Measurements from ENCODE around the gene KNOP1.

Gene KNOP1

GRCh38 chr16:19743816-19744159, 25.8 kb upstream of the KNOP1 start:
- ATAC-seq: no peak
- TF ChIP-seq RARB (CRISPR knock-in tag; IDR thresholded peaks at IDR 0.05) (no peak), PATZ1 (CRISPR knock-in tag; IDR thresholded peaks at IDR 0.05; ENCODE audit: borderline replicate concordance) (no peak), TCF4 (CRISPR knock-in tag; IDR thresholded peaks at IDR 0.05; ENCODE audit: borderline replicate concordance) (no peak), CSDC2 (CRISPR knock-in tag; IDR thresholded peaks at IDR 0.05) (no peak), ZC3H10 (CRISPR knock-in tag; IDR thresholded peaks at IDR 0.05) (no peak), ESRRG (CRISPR knock-in tag; IDR thresholded peaks at IDR 0.05) (no peak), ISL1 (CRISPR knock-in tag; IDR thresholded peaks at IDR 0.05) (no peak), TOX (CRISPR knock-in tag; IDR thresholded peaks at IDR 0.05; ENCODE audit: borderline replicate concordance) (no peak), ZNF8 (CRISPR knock-in tag; IDR thresholded peaks at IDR 0.05) (no peak), CSRNP3 (CRISPR knock-in tag; IDR thresholded peaks at IDR 0.05) (no peak)

GRCh38 chr16:19741354-19741753, 23.3 kb upstream of the KNOP1 start:
- TF ChIP-seq ESRRG (CRISPR knock-in tag; IDR thresholded peaks at IDR 0.05): no peak
- no peak for TF ChIP-seq RARB (CRISPR knock-in tag; IDR thresholded peaks at IDR 0.05)
- no peak for TF ChIP-seq PPARA (CRISPR knock-in tag; IDR thresholded peaks at IDR 0.05; ENCODE audit: borderline replicate concordance)
- peak; percentile 86; the same call in 1 of the 2 replicates for TF ChIP-seq TSHZ2 (CRISPR knock-in tag; IDR thresholded peaks at IDR 0.05)
- TF ChIP-seq ZFP3 (CRISPR knock-in tag; IDR thresholded peaks at IDR 0.05): no peak
- no peak for TF ChIP-seq BACH2 (CRISPR knock-in tag; IDR thresholded peaks at IDR 0.05; ENCODE audit: borderline replicate concordance)
- no peak for TF ChIP-seq PATZ1 (CRISPR knock-in tag; IDR thresholded peaks at IDR 0.05; ENCODE audit: borderline replicate concordance)
- TF ChIP-seq TCF4 (CRISPR knock-in tag; IDR thresholded peaks at IDR 0.05; ENCODE audit: borderline replicate concordance): 0 out of 2 replicates have a peak, but pooled peaks have one; percentile 38
- no peak for TF ChIP-seq CSRNP3 (CRISPR knock-in tag; IDR thresholded peaks at IDR 0.05)
- TF ChIP-seq ISL1 (CRISPR knock-in tag; IDR thresholded peaks at IDR 0.05): no peak
- no peak for TF ChIP-seq ZC3H10 (CRISPR knock-in tag; IDR thresholded peaks at IDR 0.05)
- no peak for TF ChIP-seq ZNF8 (CRISPR knock-in tag; IDR thresholded peaks at IDR 0.05)
- TF ChIP-seq ZFP30 (CRISPR knock-in tag; IDR thresholded peaks at IDR 0.05): no peak
- ATAC-seq: no peak

GRCh38 chr16:19737306-19738038, 19.4 kb upstream of the KNOP1 start:
- ATAC-seq: no peak
- TF ChIP-seq ESRRG (CRISPR knock-in tag; IDR thresholded peaks at IDR 0.05): no peak
- TF ChIP-seq ISL1 (CRISPR knock-in tag; IDR thresholded peaks at IDR 0.05): no peak
- no peak for TF ChIP-seq CSRNP3 (CRISPR knock-in tag; IDR thresholded peaks at IDR 0.05)
- TF ChIP-seq ZNF8 (CRISPR knock-in tag; IDR thresholded peaks at IDR 0.05): no peak
- no peak for TF ChIP-seq CSDC2 (CRISPR knock-in tag; IDR thresholded peaks at IDR 0.05)
- TF ChIP-seq TSHZ2 (CRISPR knock-in tag; IDR thresholded peaks at IDR 0.05): no peak
- no peak for TF ChIP-seq PATZ1 (CRISPR knock-in tag; IDR thresholded peaks at IDR 0.05; ENCODE audit: borderline replicate concordance)
- no peak for TF ChIP-seq POU6F1 (CRISPR knock-in tag; IDR thresholded peaks at IDR 0.05; ENCODE audit: borderline replicate concordance, low read depth)

Measured in SK-N-SH treated with all-trans-retinoic acid at 6 μM for 48 hours (cell line).